Cardiac fibroblast (primary cell): ENCODE results near the gene SLC2A10.

Experiments
- DNase-seq, 2 donors: peaks; one replicate each; pipeline versions ENCODE4 v3.0.0 to v3.0.0-alpha.2; 2010; ENCODE audit warnings: low read depth in 2 of 2
- H3K4me3 ChIP-seq, 2 donors: replicated peaks in 1 of 2; 1 replicate in 1 of 2; 2 replicates in 1 of 2; pipeline ENCODE4 v1.5.1; 2011; ENCODE audit warnings: low read depth in 2 of 2, low read length in 2 of 2, mild to moderate bottlenecking in 2 of 2, moderate library complexity in 1 of 2
- TF ChIP-seq, protein P1 (sequence below): IDR thresholded peaks from one replicate; pipeline ENCODE4 v1.5.1; 2011; ENCODE audit warnings: low read depth, mild to moderate bottlenecking, low read length, inconsistent platforms

The SLC2A10 gene

GRCh38 chr20:46720019-46720418, 10.6 kb downstream of the SLC2A10 start:
- TF ChIP-seq, protein P1, sequence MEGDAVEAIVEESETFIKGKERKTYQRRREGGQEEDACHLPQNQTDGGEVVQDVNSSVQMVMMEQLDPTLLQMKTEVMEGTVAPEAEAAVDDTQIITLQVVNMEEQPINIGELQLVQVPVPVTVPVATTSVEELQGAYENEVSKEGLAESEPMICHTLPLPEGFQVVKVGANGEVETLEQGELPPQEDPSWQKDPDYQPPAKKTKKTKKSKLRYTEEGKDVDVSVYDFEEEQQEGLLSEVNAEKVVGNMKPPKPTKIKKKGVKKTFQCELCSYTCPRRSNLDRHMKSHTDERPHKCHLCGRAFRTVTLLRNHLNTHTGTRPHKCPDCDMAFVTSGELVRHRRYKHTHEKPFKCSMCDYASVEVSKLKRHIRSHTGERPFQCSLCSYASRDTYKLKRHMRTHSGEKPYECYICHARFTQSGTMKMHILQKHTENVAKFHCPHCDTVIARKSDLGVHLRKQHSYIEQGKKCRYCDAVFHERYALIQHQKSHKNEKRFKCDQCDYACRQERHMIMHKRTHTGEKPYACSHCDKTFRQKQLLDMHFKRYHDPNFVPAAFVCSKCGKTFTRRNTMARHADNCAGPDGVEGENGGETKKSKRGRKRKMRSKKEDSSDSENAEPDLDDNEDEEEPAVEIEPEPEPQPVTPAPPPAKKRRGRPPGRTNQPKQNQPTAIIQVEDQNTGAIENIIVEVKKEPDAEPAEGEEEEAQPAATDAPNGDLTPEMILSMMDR = no peak
- no peak overlapping the region for H3K4me3 ChIP-seq
- no peak for DNase-seq

DNA sequence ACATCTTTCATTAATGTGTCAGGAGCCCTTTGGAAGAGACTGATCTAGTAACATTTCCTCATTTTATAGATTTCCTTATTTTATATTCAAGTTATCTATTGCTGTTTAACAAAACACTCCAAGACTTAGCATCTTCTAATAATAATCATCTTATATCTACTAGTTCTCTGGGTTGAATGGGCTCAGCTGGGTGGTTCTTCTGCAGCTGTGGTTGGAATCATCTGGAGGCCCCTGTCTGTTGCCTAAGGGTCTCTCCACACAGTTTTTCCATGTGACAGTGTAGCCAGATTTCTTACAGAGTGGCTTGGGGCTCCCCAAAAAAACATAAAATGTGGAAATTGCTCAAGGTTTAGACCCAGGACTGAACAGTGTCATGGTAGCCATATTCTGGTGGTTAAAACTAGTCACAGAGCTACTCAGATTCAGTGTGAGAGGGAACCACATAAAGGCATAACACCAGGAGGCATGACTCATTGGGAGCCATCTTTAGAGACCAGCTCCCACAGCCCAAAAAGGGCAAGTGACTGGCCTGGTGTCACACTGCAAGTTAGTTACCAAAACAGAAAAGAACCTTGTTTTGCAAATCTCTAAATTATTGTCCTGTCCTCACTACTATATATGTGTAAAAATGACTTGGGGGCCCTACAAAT, 11.5 kb downstream of the SLC2A10 start:
- no peak overlapping the region for H3K4me3 ChIP-seq
- DNase-seq = peak in 1 of 2 donors; percentile 29
- TF ChIP-seq, protein P1 = no peak

DNA sequence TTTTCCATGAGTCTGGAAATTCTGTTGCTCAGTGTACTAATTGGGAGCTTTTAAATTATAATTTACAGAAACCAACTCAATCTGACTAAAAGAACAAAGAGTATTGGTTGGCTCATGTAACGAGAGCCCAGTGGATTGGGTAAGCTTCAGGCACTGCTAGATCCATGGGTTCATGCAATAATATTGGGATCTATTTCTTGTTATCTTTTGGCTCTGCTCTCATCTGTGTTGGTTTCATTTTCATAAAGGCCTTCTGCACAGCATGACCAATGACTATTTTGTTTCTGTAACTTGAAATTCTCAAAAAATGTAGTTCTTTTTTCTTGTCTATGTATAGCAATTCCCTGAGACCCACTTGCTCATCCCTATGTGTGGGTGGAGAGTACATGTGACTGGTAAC, 12.0 kb downstream of the SLC2A10 start:
- DNase-seq = no peak
- TF ChIP-seq, protein P1 = no peak
- no peak overlapping the region for H3K4me3 ChIP-seq

- TF ChIP-seq, protein P1 = no peak
- no peak for DNase-seq
- no peak overlapping the region for H3K4me3 ChIP-seq
Measured at GRCh38 chr20:46722450-46722849, 13.0 kb downstream of the SLC2A10 start.

GRCh38 chr20:46723039-46723438, 13.6 kb downstream of the SLC2A10 start:
- TF ChIP-seq, protein P1 = no peak
- H3K4me3 ChIP-seq = no peak overlapping the region
- DNase-seq = no peak

DNA sequence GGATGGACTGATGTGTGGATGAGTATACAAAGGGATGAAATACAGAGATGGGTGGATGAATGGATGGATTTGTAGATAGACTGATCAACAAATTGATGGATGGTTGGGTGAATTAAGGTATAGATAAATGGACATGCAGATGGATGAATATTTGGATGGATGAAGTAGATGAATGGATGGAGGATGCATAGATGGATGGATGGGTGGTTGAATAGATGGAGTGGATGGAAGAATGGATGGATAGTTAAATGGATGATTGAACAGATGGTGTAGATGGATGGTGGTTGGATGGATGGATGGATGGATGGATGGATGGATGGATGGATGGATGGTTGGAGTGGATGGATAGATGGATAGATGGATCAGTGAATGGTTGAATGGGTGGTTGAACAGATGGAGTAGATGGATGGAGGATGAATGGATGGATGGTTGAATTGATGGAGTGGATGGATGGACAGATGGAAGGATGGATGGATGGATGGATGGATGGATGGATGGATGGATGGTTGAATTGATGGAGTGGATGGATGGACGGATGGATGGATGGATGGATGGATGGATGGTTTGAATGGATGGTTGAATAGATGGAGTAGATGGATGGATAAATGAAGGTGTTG, 15.0 kb downstream of the SLC2A10 start:
- TF ChIP-seq, protein P1 = no peak
- DNase-seq = no peak
- no peak overlapping the region for H3K4me3 ChIP-seq
